Heart right ventricle (tissue), 16 donors: Measurements from ENCODE around the gene GLS. TPM values are rescaled to one million over a fixed set of nuclear protein-coding genes. Genes with fewer than 3 reads are reported as not detected.

Source experiments
- ATAC-seq, 8 donors: fragments of 200-7000 bp; cut with Tn5 transposase; one replicate each; pipeline ENCODE4 v1.9.1; 2020; ENCODE audit warnings: mild to moderate bottlenecking in 8 of 8, moderate library complexity in 8 of 8, moderate number of reproducible peaks in 1 of 8
- DNase-seq, 2 donors: peaks; one replicate each; pipeline ENCODE4 v3.0.0-alpha.2; 2020
- H3K27ac ChIP-seq, 10 donors: fragments of 200-600 bp; sonication (generic) in 2 of 10; one replicate each; pipeline versions ENCODE4 v1.5.0 to v1.8.0; 2020 to 2022; ENCODE audit warnings: mild to moderate bottlenecking in 3 of 10
- H3K27me3 ChIP-seq, 7 donors: fragments of 200-600 bp; one replicate each; pipeline ENCODE4 v1.8.0; 2021 to 2022; ENCODE audit warnings: mild to moderate bottlenecking in 2 of 7
- H3K36me3 ChIP-seq, 9 donors: fragments of 200-600 bp; sonication (generic) in 1 of 9; one replicate each; pipeline versions ENCODE4 v1.5.0 to v1.8.0; 2020 to 2022; ENCODE audit warnings: mild to moderate bottlenecking in 2 of 9
- H3K4me1 ChIP-seq, 9 donors: fragments of 200-600 bp; sonication (generic) in 1 of 9; one replicate each; pipeline versions ENCODE4 v1.5.0 to v1.8.0; 2020 to 2022; ENCODE audit warnings: mild to moderate bottlenecking in 4 of 9
- H3K4me3 ChIP-seq, 10 donors: fragments of 200-600 bp; sonication (generic) in 2 of 10; one replicate each; pipeline versions ENCODE4 v1.5.0 to v1.8.0; 2020 to 2022; ENCODE audit warnings: mild to moderate bottlenecking in 7 of 10, moderate library complexity in 2 of 10
- H3K9me3 ChIP-seq, 11 donors: fragments of 200-600 bp in 10 of 11; sonication (generic) in 2 of 11; one replicate each; pipeline versions ENCODE4 v1.5.0 to v1.8.0; 2013 to 2022; ENCODE audit warnings: mild to moderate bottlenecking in 2 of 11, control low read depth in 1 of 11, moderate library complexity in 1 of 11
- CTCF ChIP-seq, 9 donors: fragments of 200-600 bp; sonication (generic) in 2 of 9; IDR thresholded peaks; one replicate each; pipeline versions ENCODE4 v1.5.0 to v1.8.0; 2021 to 2022; ENCODE audit warnings: antibody characterized with exemption in 9 of 9, mild to moderate bottlenecking in 5 of 9, moderate library complexity in 1 of 9
- WGBS, 2 donors: extraction: QIAGEN DNeasy Blood & Tissue Kit; methylation state at CpG; one replicate each; pipeline ENCODE4 v1.1.7; 2013; ENCODE audit warnings: inconsistent platforms in 1 of 2; 5-methylcytosine and 5-hydroxymethylcytosine counted together
- intact Hi-C, 10 donors: fragments of 100-400 bp; cut with DNase I; formaldehyde crosslinking; loops; one replicate each; pipeline versions ENCODE4 v1.11.1 to v1.14.2; 2022
- polyA plus RNA-seq, 2 donors: library from polyadenylated mRNA; stranded (reverse); fragments of 200-250 nt; gene quantifications; one replicate each; pipeline ENCODE4 v1.2.3, GENCODE V29; 2013
- total RNA-seq, 10 donors: library from RNA; stranded (reverse); fragmentation: NEBNext Ultra II Directional in 3 of 10; extraction: Animal tissue kit (Norgen Biotek cat#: 25700) in 3 of 10; gene quantifications; one replicate each; pipeline versions ENCODE4 v1.2.1 to v1.2.4, GENCODE V29; 2021 to 2023
- donor health status: Arrhythmogenic right ventricular cardiomyopathy.
- donor health status: ischemic (EF 13 %, LVEDD 7.1; RV severe dilation, severe dysfunction).
- donor health status: healthy with polysubstance abuse.
- donor health status: DM: no; HTN: yes; CAD: no.
- donor health status: DM: no; HTN: no; CAD: no.
- donor health status: ischemic (EF 25% LVEDD 6.9; RV normal size, moderate dysfunction).
- donor health status: ischemic (EF 25% LVEDD 5.7; RV mildly dilated, moderate dysfunction).
- donor health status: healthy.
- donor health status: DM: yes; HTN: yes; CAD: no.
- donor health status: Ischemic cardiomyopathy.
- donor health status: ischemic (EF 35%, LVEDD 5.7; RV mildly dilated, moderate dysfunction).
- donor health status: nonischemic (EF 11% LVEDD 7.7; RV severe dilation, severe dysfunction).
- donor health status: DM: yes; HTN: yes; CAD: no.
- donor health status: PGD.
- donor health status: ischemic (EF 29% LVEDD 5.4; RV normal size, mild dysfunction).
- donor health status: nonischemic (EF 23%, LVEDD 6.1; RV moderate dilation, normal function).

GLS gene
- total and polyA plus RNA-seq, 12 donors, result 17.1 to 73.5 (median 54.3) TPM

- H3K4me1 ChIP-seq, result peaks cover 0 to 15% (median 2%) of the 10 kb centered on the region in 9 donors
- H3K27me3 ChIP-seq, result no peaks in the 10 kb centered on the region
- ATAC-seq (peak in 1 of 8 donors; percentile 38), DNase-seq (no peak)
- intact Hi-C loops, result loop anchor here in 5 of 10 donors (5.0 to 10.0 kb wide), 5 partner anchors 91 to 181 kb away; partner anchors contain the start of gene STAT1 (in 1 of the 5)
- no peaks in the 10 kb centered on the region for H3K9me3 ChIP-seq
- no peak for TF ChIP-seq CTCF (IDR thresholded peaks at IDR 0.05)
- 56 to 62% methylated on average over 2 of the region's 2 CpGs for WGBS, 2 donors
- peak overlapping the region in 2 of 10 donors; percentile 1 to 36 for H3K27ac ChIP-seq
- H3K4me3 ChIP-seq, result no peak overlapping the region
- H3K36me3 ChIP-seq, result no peaks in the 10 kb centered on the region
These were observed 26.9 kb upstream of the GLS start for GRCh38 chr2:190853531-190854383.

GRCh38 chr2:190854726-190855125 is 25.9 kb upstream of the GLS start:
- H3K27me3 ChIP-seq, result no peaks in the 10 kb centered on the region
- H3K4me1 ChIP-seq, result peaks cover 0 to 18% (median 8%) of the 10 kb centered on the region in 9 donors
- WGBS, 2 donors, result 98 to 100% methylated on average over 1 of the region's 1 CpG
- no peak overlapping the region for H3K4me3 ChIP-seq
- no peak for TF ChIP-seq CTCF (IDR thresholded peaks at IDR 0.05)
- no peaks in the 10 kb centered on the region for H3K36me3 ChIP-seq
- H3K9me3 ChIP-seq, result no peaks in the 10 kb centered on the region
- intact Hi-C loops, result loop anchor here in 5 of 10 donors (5.0 to 10.0 kb wide), 5 partner anchors 90 to 180 kb away; partner anchors contain the start of gene STAT1 (in 1 of the 5)
- H3K27ac ChIP-seq, result no peak overlapping the region
- ATAC-seq (no peak), DNase-seq (no peak)

- Histone ChIP-seq H3K4me1 (peaks cover 0 to 20% (median 13%) of the 10 kb centered on the region in 9 donors), H3K4me3 (no peak overlapping the region), H3K27me3 (no peaks in the 10 kb centered on the region), H3K36me3 (no peaks in the 10 kb centered on the region), H3K27ac (no peak overlapping the region), H3K9me3 (no peaks in the 10 kb centered on the region)
- ATAC-seq, result no peak
- 95% methylated on average over 4 of the region's 4 CpGs for WGBS, 2 donors
- no peak for TF ChIP-seq CTCF (IDR thresholded peaks at IDR 0.05)
- intact Hi-C loops, result loop anchor here in 3 of 10 donors (10.0 kb wide), 3 partner anchors 90 to 180 kb away; no protein-coding TSS in a partner anchor
- no peak for DNase-seq
These were observed 25.4 kb upstream of the GLS start for GRCh38 chr2:190855245-190855644.

- Histone ChIP-seq H3K27ac (no peak overlapping the region), H3K36me3 (no peaks in the 10 kb centered on the region), H3K27me3 (no peaks in the 10 kb centered on the region), H3K4me3 (no peak overlapping the region), H3K4me1 (peaks cover 0 to 23% (median 13%) of the 10 kb centered on the region in 9 donors), H3K9me3 (no peaks in the 10 kb centered on the region)
- no peak for DNase-seq
- 98% methylated on average over 1 of the region's 1 CpG for WGBS, 2 donors
- no peak for ATAC-seq
- TF ChIP-seq CTCF (IDR thresholded peaks at IDR 0.05), result no peak
- intact Hi-C loops, result loop anchor here in 3 of 10 donors (10.0 kb wide), 3 partner anchors 88 to 178 kb away; no protein-coding TSS in a partner anchor
These were observed 23.6 kb upstream of the GLS start for GRCh38 chr2:190856985-190857384.
